Adipocyte (in vitro differentiated cells): ENCODE measurements around the gene RPUSD4.

Experiments used
- DNase-seq: peaks from one replicate; pipeline ENCODE4 v3.0.0-alpha.2; 2015; ENCODE audit warnings: low read depth
- H3K27me3 ChIP-seq: replicated peaks from 2 replicates; pipeline ENCODE4 v1.7.0; 2013; ENCODE audit warnings: mild to moderate bottlenecking, low read length, moderate library complexity; ENCODE audit not compliant: control insufficient read depth, insufficient read depth
- H3K36me3 ChIP-seq: 2 replicates; pipeline ENCODE4 v1.7.0; 2013; ENCODE audit warnings: low read length, mild to moderate bottlenecking, moderate library complexity; ENCODE audit not compliant: control insufficient read depth, insufficient read depth, severe bottlenecking
- H3K4me1 ChIP-seq: 2 replicates; pipeline ENCODE4 v1.7.0; 2013; ENCODE audit warnings: mild to moderate bottlenecking, low read length, moderate library complexity; ENCODE audit not compliant: control insufficient read depth, insufficient read depth
- H3K4me3 ChIP-seq: 2 replicates; pipeline ENCODE4 v1.7.0; 2013; ENCODE audit warnings: mild to moderate bottlenecking, low read length, moderate library complexity
- H3K9ac ChIP-seq: 2 replicates; pipeline ENCODE4 v1.7.0; 2013; ENCODE audit warnings: mild to moderate bottlenecking, low read length, moderate library complexity
- H3K9me3 ChIP-seq: 2 replicates; pipeline ENCODE4 v1.7.0; 2013; ENCODE audit warnings: mild to moderate bottlenecking, low read length, moderate library complexity; ENCODE audit not compliant: control insufficient read depth

RPUSD4 gene

GRCh38 chr11:126162306-126163030, 49.0 kb downstream of the RPUSD4 start:
- Histone ChIP-seq H3K9ac (peak overlapping the region; percentile 69), H3K9me3 (no peaks in the 10 kb centered on the region), H3K4me1 (peaks cover 30% of the 10 kb centered on the region), H3K36me3 (no peaks in the 10 kb centered on the region), H3K4me3 (no peak overlapping the region), H3K27me3 (no peaks in the 10 kb centered on the region)
- no peak for DNase-seq

GRCh38 chr11:126161023-126161391, 50.4 kb downstream of the RPUSD4 start:
- no peak for DNase-seq
- H3K9me3 ChIP-seq: no peaks in the 10 kb centered on the region
- H3K9ac ChIP-seq: no peak overlapping the region
- no peaks in the 10 kb centered on the region for H3K36me3 ChIP-seq
- no peaks in the 10 kb centered on the region for H3K27me3 ChIP-seq
- no peak overlapping the region for H3K4me3 ChIP-seq
- H3K4me1 ChIP-seq: peaks cover 31% of the 10 kb centered on the region

GRCh38 chr11:126160345-126161022, 51.0 kb downstream of the RPUSD4 start:
- Histone ChIP-seq H3K9me3 (no peaks in the 10 kb centered on the region), H3K9ac (no peak overlapping the region), H3K27me3 (no peaks in the 10 kb centered on the region), H3K36me3 (no peaks in the 10 kb centered on the region), H3K4me3 (no peak overlapping the region), H3K4me1 (peaks cover 31% of the 10 kb centered on the region)
- no peak for DNase-seq

GRCh38 chr11:126159719-126160344, 51.6 kb downstream of the RPUSD4 start:
- DNase-seq: no peak
- Histone ChIP-seq H3K9me3 (no peaks in the 10 kb centered on the region), H3K4me3 (no peak overlapping the region), H3K36me3 (no peaks in the 10 kb centered on the region), H3K27me3 (no peaks in the 10 kb centered on the region), H3K9ac (no peak overlapping the region), H3K4me1 (peaks cover 31% of the 10 kb centered on the region)

GRCh38 chr11:126158054-126158791, 53.2 kb downstream of the RPUSD4 start:
- Histone ChIP-seq H3K27me3 (no peaks in the 10 kb centered on the region), H3K4me1 (peaks cover 23% of the 10 kb centered on the region)

GRCh38 chr11:126157326-126158030, 54.0 kb downstream of the RPUSD4 start:
- no peak for DNase-seq
- Histone ChIP-seq H3K9me3 (no peaks in the 10 kb centered on the region), H3K36me3 (no peaks in the 10 kb centered on the region), H3K9ac (no peak overlapping the region), H3K4me1 (peaks cover 15% of the 10 kb centered on the region), H3K4me3 (no peak overlapping the region), H3K27me3 (no peaks in the 10 kb centered on the region)

More at GRCh38 chr11:126158054-126158791, 53.2 kb downstream of the RPUSD4 start:
- H3K9ac ChIP-seq: no peak overlapping the region
- DNase-seq: no peak
- H3K4me3 ChIP-seq: no peak overlapping the region
- H3K36me3 ChIP-seq: no peaks in the 10 kb centered on the region
- H3K9me3 ChIP-seq: no peaks in the 10 kb centered on the region

GRCh38 chr11:126156814-126157213, 54.6 kb downstream of the RPUSD4 start:
- Histone ChIP-seq H3K4me1 (peaks cover 12% of the 10 kb centered on the region), H3K4me3 (no peak overlapping the region), H3K36me3 (no peaks in the 10 kb centered on the region), H3K9me3 (peaks cover 6% of the 10 kb centered on the region), H3K27me3 (no peaks in the 10 kb centered on the region), H3K9ac (no peak overlapping the region)
- peak; percentile 54 for DNase-seq

- Histone ChIP-seq H3K27me3 (no peaks in the 10 kb centered on the region), H3K36me3 (no peaks in the 10 kb centered on the region), H3K9me3 (peaks cover 12% of the 10 kb centered on the region), H3K4me1 (peaks cover 12% of the 10 kb centered on the region), H3K4me3 (no peak overlapping the region), H3K9ac (no peak overlapping the region)
- DNase-seq: no peak
Observed at GRCh38 chr11:126155402-126156187, 55.9 kb downstream of the RPUSD4 start.

- Histone ChIP-seq H3K27me3 (no peaks in the 10 kb centered on the region), H3K4me1 (peaks cover 16% of the 10 kb centered on the region), H3K4me3 (no peak overlapping the region)
Observed at GRCh38 chr11:126154691-126155090, 56.8 kb downstream of the RPUSD4 start.

GRCh38 chr11:126153972-126154371, 57.5 kb downstream of the RPUSD4 start:
- Histone ChIP-seq H3K4me3 (no peak overlapping the region), H3K9ac (no peak overlapping the region), H3K27me3 (no peaks in the 10 kb centered on the region), H3K36me3 (no peaks in the 10 kb centered on the region), H3K9me3 (peaks cover 12% of the 10 kb centered on the region), H3K4me1 (peaks cover 16% of the 10 kb centered on the region)
- DNase-seq: peak; percentile 56

More at GRCh38 chr11:126154691-126155090, 56.8 kb downstream of the RPUSD4 start:
- H3K9me3 ChIP-seq: peaks cover 12% of the 10 kb centered on the region
- H3K36me3 ChIP-seq: no peaks in the 10 kb centered on the region
- H3K9ac ChIP-seq: no peak overlapping the region
- DNase-seq: no peak
